Mucosa of stomach (tissue), 1 donor: ENCODE results near the gene DHX29.

Experiments used
- H3K27me3 ChIP-seq: one replicate; pipeline ENCODE4 v1.7.0; 2013; ENCODE audit warnings: mild to moderate bottlenecking, low read length; ENCODE audit not compliant: control insufficient read depth, insufficient read depth
- H3K36me3 ChIP-seq: one replicate; pipeline ENCODE4 v1.7.0; 2013; ENCODE audit warnings: low read length; ENCODE audit not compliant: control insufficient read depth, insufficient read depth
- H3K4me1 ChIP-seq: one replicate; pipeline ENCODE4 v1.7.0; 2013; ENCODE audit warnings: mild to moderate bottlenecking, low read length; ENCODE audit not compliant: control insufficient read depth, insufficient read depth
- H3K4me3 ChIP-seq: one replicate; pipeline ENCODE4 v1.7.0; 2013; ENCODE audit warnings: low read length
- H3K9ac ChIP-seq: one replicate; pipeline ENCODE4 v1.7.0; 2013; ENCODE audit warnings: mild to moderate bottlenecking, low read length, moderate library complexity
- H3K9me3 ChIP-seq: one replicate; pipeline ENCODE4 v1.7.0; 2013; ENCODE audit warnings: mild to moderate bottlenecking, low read length, moderate library complexity; ENCODE audit not compliant: control insufficient read depth
- donor health status: Pancreatic carcinoma.

Gene DHX29

DNA sequence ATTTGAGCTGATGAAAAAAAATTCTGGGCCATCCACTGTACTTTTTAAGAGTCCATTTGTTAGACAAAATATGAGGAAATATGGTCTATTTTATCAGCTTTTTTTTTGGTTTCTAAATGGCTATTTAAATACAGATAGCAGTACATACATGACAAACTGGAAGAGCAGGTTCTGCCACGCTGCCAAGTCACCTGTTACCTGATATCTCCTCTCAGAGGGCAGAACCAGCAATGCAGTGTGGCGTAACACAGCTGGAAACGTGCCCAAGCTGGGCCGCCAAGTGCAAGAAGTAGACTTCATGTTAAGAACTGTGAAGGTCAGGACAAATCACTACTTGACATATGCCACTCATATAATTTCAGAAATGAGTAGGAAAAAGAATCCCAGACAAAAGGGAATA, 88.5 kb downstream of the DHX29 start:
- peaks cover 41% of the 10 kb centered on the region for H3K27me3 ChIP-seq
- no peak overlapping the region for H3K9ac ChIP-seq
- no peak overlapping the region for H3K4me3 ChIP-seq
- peaks cover 18% of the 10 kb centered on the region for H3K4me1 ChIP-seq
- no peaks in the 10 kb centered on the region for H3K36me3 ChIP-seq
- no peaks in the 10 kb centered on the region for H3K9me3 ChIP-seq

DNA sequence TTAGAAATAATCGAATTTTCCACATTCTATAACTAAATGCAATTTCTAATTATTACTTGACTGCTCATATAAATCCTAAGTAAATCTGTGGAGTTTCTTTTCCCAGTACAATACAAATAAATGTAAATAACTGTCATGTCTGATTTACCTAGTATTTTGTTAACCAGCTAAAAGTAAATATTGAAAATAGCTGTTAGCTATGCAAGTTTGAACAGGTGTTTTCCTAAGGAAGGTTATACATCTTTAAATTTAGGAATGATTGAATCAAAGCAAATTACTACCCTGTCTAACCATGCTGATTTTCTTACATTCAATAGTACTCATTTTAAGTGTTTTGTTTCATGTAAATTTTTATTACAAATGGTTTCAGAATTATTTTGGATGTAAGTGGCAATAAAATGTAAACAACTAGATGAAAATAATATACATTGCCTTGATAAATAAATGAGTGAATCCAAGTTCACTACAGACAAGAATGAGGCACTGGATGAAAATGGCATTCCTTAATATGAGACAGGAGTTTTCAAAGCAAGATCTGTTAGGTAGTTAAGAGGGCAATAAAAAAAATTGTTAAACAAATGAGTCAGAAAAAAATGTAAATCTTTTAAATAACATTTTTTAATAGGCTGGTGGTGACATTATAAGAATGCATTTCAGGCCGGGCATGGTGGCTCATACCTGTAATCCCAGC, 96.2 kb downstream of the DHX29 start:
- Histone ChIP-seq H3K9me3 (no peaks in the 10 kb centered on the region), H3K4me1 (no peaks in the 10 kb centered on the region), H3K27me3 (no peaks in the 10 kb centered on the region), H3K36me3 (no peaks in the 10 kb centered on the region), H3K4me3 (no peak overlapping the region), H3K9ac (no peak overlapping the region)
